T-helper 1 cell treated with Interleukin-12 subunit alpha and Interleukin-12 subunit beta and Interleukin-4 antibody, amounts not matched to agents 30 μg/mL and 1 μg/mL, for 36 hours (primary cell): ENCODE measurements around the gene KHDC4.
A peak's percentile ranks its signal among the peaks of the same experiment; 100 is the strongest.

Experiments used
- H3K27ac Mint-ChIP-seq: one replicate; pipeline ENCODE4 v1.8.0; 2021; ENCODE audit warnings: mild to moderate bottlenecking, mixed read lengths
- H3K27me3 Mint-ChIP-seq: one replicate; pipeline ENCODE4 v1.8.0; 2021; ENCODE audit warnings: low read depth, mixed read lengths
- H3K36me3 Mint-ChIP-seq: one replicate; pipeline ENCODE4 v1.8.0; 2021; ENCODE audit warnings: low read depth, mixed read lengths
- H3K4me1 Mint-ChIP-seq: one replicate; pipeline ENCODE4 v1.8.0; 2021; ENCODE audit warnings: low read depth, mixed read lengths
- H3K4me3 Mint-ChIP-seq: one replicate; pipeline ENCODE4 v1.8.0; 2021; ENCODE audit warnings: mild to moderate bottlenecking, moderate library complexity, mixed read lengths
- H3K9me3 Mint-ChIP-seq: one replicate; pipeline ENCODE4 v1.8.0; 2021; ENCODE audit warnings: mixed read lengths

KHDC4 gene

GRCh38 chr1:155974208-155975115, 40.2 kb upstream of the KHDC4 start:
- Mint-ChIP-seq H3K27me3 (no peaks in the 10 kb centered on the region), H3K4me3 (peak overlapping the region; percentile 90), H3K9me3 (no peaks in the 10 kb centered on the region), H3K27ac (peak overlapping the region; percentile 83), H3K4me1 (peaks cover 74% of the 10 kb centered on the region), H3K36me3 (peaks cover 35% of the 10 kb centered on the region)

GRCh38 chr1:155973723-155974122, 39.5 kb upstream of the KHDC4 start:
- H3K36me3 Mint-ChIP-seq, result peaks cover 41% of the 10 kb centered on the region
- peak overlapping the region; percentile 40 for H3K4me3 Mint-ChIP-seq
- no peaks in the 10 kb centered on the region for H3K9me3 Mint-ChIP-seq
- peaks cover 79% of the 10 kb centered on the region for H3K4me1 Mint-ChIP-seq
- no peaks in the 10 kb centered on the region for H3K27me3 Mint-ChIP-seq
- H3K27ac Mint-ChIP-seq, result no peak overlapping the region

- H3K4me1 Mint-ChIP-seq, result peaks cover 92% of the 10 kb centered on the region
- peak overlapping the region; percentile 40 for H3K4me3 Mint-ChIP-seq
- no peaks in the 10 kb centered on the region for H3K27me3 Mint-ChIP-seq
- H3K36me3 Mint-ChIP-seq, result peaks cover 47% of the 10 kb centered on the region
- no peaks in the 10 kb centered on the region for H3K9me3 Mint-ChIP-seq
- peak overlapping the region; percentile 47 for H3K27ac Mint-ChIP-seq
Measured at GRCh38 chr1:155971910-155972809, 37.9 kb upstream of the KHDC4 start.

- H3K36me3 Mint-ChIP-seq, result peaks cover 47% of the 10 kb centered on the region
- H3K4me3 Mint-ChIP-seq, result peak overlapping the region; percentile 70
- peaks cover 88% of the 10 kb centered on the region for H3K4me1 Mint-ChIP-seq
- peak overlapping the region; percentile 78 for H3K27ac Mint-ChIP-seq
- H3K27me3 Mint-ChIP-seq, result no peaks in the 10 kb centered on the region
- no peaks in the 10 kb centered on the region for H3K9me3 Mint-ChIP-seq
Measured at GRCh38 chr1:155970531-155971167, 36.4 kb upstream of the KHDC4 start.

- peaks cover 47% of the 10 kb centered on the region for H3K36me3 Mint-ChIP-seq
Measured at GRCh38 chr1:155969377-155969791, 35.2 kb upstream of the KHDC4 start.

GRCh38 chr1:155968670-155969069, 34.5 kb upstream of the KHDC4 start:
- H3K27me3 Mint-ChIP-seq, result no peaks in the 10 kb centered on the region
- H3K27ac Mint-ChIP-seq, result peak overlapping the region; percentile 55
- H3K4me3 Mint-ChIP-seq, result peak overlapping the region; percentile 69
- H3K4me1 Mint-ChIP-seq, result peaks cover 72% of the 10 kb centered on the region
- peaks cover 47% of the 10 kb centered on the region for H3K36me3 Mint-ChIP-seq
- no peaks in the 10 kb centered on the region for H3K9me3 Mint-ChIP-seq

More at GRCh38 chr1:155969377-155969791, 35.2 kb upstream of the KHDC4 start:
- Mint-ChIP-seq H3K27ac (peak overlapping the region; percentile 78), H3K27me3 (no peaks in the 10 kb centered on the region), H3K4me1 (peaks cover 75% of the 10 kb centered on the region), H3K9me3 (no peaks in the 10 kb centered on the region), H3K4me3 (no peak overlapping the region)

GRCh38 chr1:155968051-155968400, 33.8 kb upstream of the KHDC4 start:
- H3K27ac Mint-ChIP-seq, result peak overlapping the region; percentile 89
- H3K27me3 Mint-ChIP-seq, result no peaks in the 10 kb centered on the region
- no peaks in the 10 kb centered on the region for H3K9me3 Mint-ChIP-seq
- peak overlapping the region; percentile 69 for H3K4me3 Mint-ChIP-seq
- H3K4me1 Mint-ChIP-seq, result peaks cover 65% of the 10 kb centered on the region
- peaks cover 45% of the 10 kb centered on the region for H3K36me3 Mint-ChIP-seq

- peaks cover 45% of the 10 kb centered on the region for H3K36me3 Mint-ChIP-seq
- no peaks in the 10 kb centered on the region for H3K27me3 Mint-ChIP-seq
- peak overlapping the region; percentile 89 for H3K27ac Mint-ChIP-seq
- H3K4me1 Mint-ChIP-seq, result peaks cover 60% of the 10 kb centered on the region
- H3K4me3 Mint-ChIP-seq, result peak overlapping the region; percentile 69
- H3K9me3 Mint-ChIP-seq, result no peaks in the 10 kb centered on the region
Measured at GRCh38 chr1:155967341-155968050, 33.3 kb upstream of the KHDC4 start.

- Mint-ChIP-seq H3K9me3 (no peaks in the 10 kb centered on the region), H3K27me3 (no peaks in the 10 kb centered on the region), H3K4me3 (peak overlapping the region; percentile 37), H3K4me1 (peaks cover 59% of the 10 kb centered on the region), H3K27ac (peak overlapping the region; percentile 76), H3K36me3 (peaks cover 50% of the 10 kb centered on the region)
Measured at GRCh38 chr1:155966750-155967149, 32.5 kb upstream of the KHDC4 start.

- Mint-ChIP-seq H3K4me1 (peaks cover 55% of the 10 kb centered on the region), H3K27me3 (no peaks in the 10 kb centered on the region), H3K4me3 (no peak overlapping the region), H3K27ac (peak overlapping the region; percentile 59), H3K9me3 (no peaks in the 10 kb centered on the region), H3K36me3 (peaks cover 54% of the 10 kb centered on the region)
Measured at GRCh38 chr1:155966135-155966534, 31.9 kb upstream of the KHDC4 start.

GRCh38 chr1:155964193-155964592, 30.0 kb upstream of the KHDC4 start:
- peaks cover 66% of the 10 kb centered on the region for H3K36me3 Mint-ChIP-seq
- no peak overlapping the region for H3K4me3 Mint-ChIP-seq
- no peaks in the 10 kb centered on the region for H3K27me3 Mint-ChIP-seq
- H3K27ac Mint-ChIP-seq, result no peak overlapping the region
- H3K9me3 Mint-ChIP-seq, result no peaks in the 10 kb centered on the region
- peaks cover 48% of the 10 kb centered on the region for H3K4me1 Mint-ChIP-seq

GRCh38 chr1:155962599-155963211, 28.5 kb upstream of the KHDC4 start:
- Mint-ChIP-seq H3K9me3 (no peaks in the 10 kb centered on the region), H3K27me3 (no peaks in the 10 kb centered on the region), H3K27ac (no peak overlapping the region), H3K36me3 (peaks cover 60% of the 10 kb centered on the region), H3K4me1 (peaks cover 34% of the 10 kb centered on the region), H3K4me3 (no peak overlapping the region)

- Mint-ChIP-seq H3K36me3 (peaks cover 60% of the 10 kb centered on the region), H3K9me3 (no peaks in the 10 kb centered on the region), H3K4me1 (peaks cover 28% of the 10 kb centered on the region), H3K27ac (peak overlapping the region; percentile 57), H3K27me3 (no peaks in the 10 kb centered on the region), H3K4me3 (no peak overlapping the region)
Measured at GRCh38 chr1:155961937-155962336, 27.7 kb upstream of the KHDC4 start.
